HEK293T (cell line): ENCODE results near the gene FBLN1.
"Not testable (repeated sequence)": the region's sequence is repeated elsewhere in the genome, so short reads cannot be mapped to it uniquely, and the experiment has no call there.

Experiments
- ARNT ChIP-seq: fragments of 450-650 bp; IDR thresholded peaks from 2 replicates; pipeline ENCODE4 v1.6.1; 2017; ENCODE audit warnings: mild to moderate bottlenecking
- BHLHE40 ChIP-seq: fragments of 450-650 bp; IDR thresholded peaks from 2 replicates; pipeline ENCODE4 v1.6.1; 2016; ENCODE audit warnings: mild to moderate bottlenecking, moderate library complexity, borderline replicate concordance
- CTBP1 ChIP-seq: fragments of 450-650 bp; IDR thresholded peaks from 2 replicates; pipeline ENCODE4 v1.6.1; 2016; ENCODE audit warnings: borderline replicate concordance
- FOXA1 ChIP-seq: fragments of 450-650 bp; IDR thresholded peaks from 2 replicates; pipeline ENCODE4 v1.6.1; 2016; ENCODE audit warnings: mild to moderate bottlenecking
- FOXK2 ChIP-seq: fragments of 450-650 bp; IDR thresholded peaks from 2 replicates; pipeline ENCODE4 v1.6.1; 2016; ENCODE audit warnings: mild to moderate bottlenecking
- FOXM1 ChIP-seq: fragments of 450-650 bp; IDR thresholded peaks from 2 replicates; pipeline ENCODE4 v1.6.1; 2017; ENCODE audit warnings: mild to moderate bottlenecking, borderline replicate concordance
- HDGF ChIP-seq: fragments of 450-650 bp; IDR thresholded peaks from 2 replicates; pipeline ENCODE4 v1.6.1; 2017; ENCODE audit warnings: antibody characterized with exemption, borderline replicate concordance
- LEF1 ChIP-seq: fragments of 450-650 bp; IDR thresholded peaks from 2 replicates; pipeline ENCODE4 v1.6.1; 2017; ENCODE audit warnings: mild to moderate bottlenecking, borderline replicate concordance
- NFRKB ChIP-seq: fragments of 450-650 bp; IDR thresholded peaks from 2 replicates; pipeline ENCODE4 v1.6.1; 2016; ENCODE audit warnings: mild to moderate bottlenecking, moderate library complexity
- SP1 ChIP-seq: fragments of 450-650 bp; IDR thresholded peaks from 2 replicates; pipeline ENCODE4 v1.6.1; 2017
- SUZ12 ChIP-seq: fragments of 450-650 bp; IDR thresholded peaks from 2 replicates; pipeline ENCODE4 v1.6.1; 2016; ENCODE audit warnings: mild to moderate bottlenecking
- TARDBP ChIP-seq: fragments of 450-650 bp; IDR thresholded peaks from 2 replicates; pipeline ENCODE4 v1.6.1; 2016
- ZNF384 ChIP-seq: fragments of 450-650 bp; IDR thresholded peaks from 2 replicates; pipeline ENCODE4 v1.6.1; 2016
- TF ChIP-seq, protein P1 (sequence below): fragments of 450-650 bp; IDR thresholded peaks from 2 replicates; pipeline ENCODE4 v1.6.1; 2016

DNA sequence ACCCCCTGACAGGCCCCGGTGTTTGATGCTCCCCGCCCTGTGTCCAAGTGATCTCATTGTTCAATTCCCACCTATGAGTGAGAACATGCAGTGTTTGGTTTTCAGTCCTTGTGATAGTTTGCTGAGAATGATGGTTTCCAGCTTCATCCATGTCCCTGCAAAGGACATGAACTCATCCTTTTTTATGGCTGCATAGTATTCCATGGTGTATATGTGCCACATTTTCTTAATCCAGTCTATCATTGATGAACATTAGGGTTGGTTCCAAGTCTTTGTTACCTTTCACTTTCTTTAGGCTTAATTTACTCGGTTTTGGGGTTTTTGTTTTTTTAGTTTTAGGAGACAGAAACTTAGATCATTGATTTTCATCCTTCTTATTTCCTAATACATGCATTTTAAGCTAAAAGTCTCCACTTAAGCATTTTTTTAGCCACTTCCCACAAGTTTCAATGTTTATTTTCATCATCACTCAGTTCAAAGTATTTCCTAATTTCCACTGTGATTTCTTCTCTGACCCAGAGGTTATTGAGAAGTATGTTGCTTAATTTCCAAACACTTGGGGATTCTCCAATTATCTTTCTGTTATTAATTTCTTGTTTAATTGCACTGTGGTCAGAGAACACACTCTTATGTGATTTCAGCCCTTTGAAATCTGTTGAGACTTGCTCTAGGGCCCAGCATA lies 120.9 kb downstream of the FBLN1 start:
- not testable (repeated sequence) for TF ChIP-seq SP1, FOXM1, HDGF, TARDBP, FOXA1, BHLHE40, FOXK2, NFRKB, ARNT, LEF1, SUZ12, ZNF384, CTBP1
- TF ChIP-seq, protein P1, sequence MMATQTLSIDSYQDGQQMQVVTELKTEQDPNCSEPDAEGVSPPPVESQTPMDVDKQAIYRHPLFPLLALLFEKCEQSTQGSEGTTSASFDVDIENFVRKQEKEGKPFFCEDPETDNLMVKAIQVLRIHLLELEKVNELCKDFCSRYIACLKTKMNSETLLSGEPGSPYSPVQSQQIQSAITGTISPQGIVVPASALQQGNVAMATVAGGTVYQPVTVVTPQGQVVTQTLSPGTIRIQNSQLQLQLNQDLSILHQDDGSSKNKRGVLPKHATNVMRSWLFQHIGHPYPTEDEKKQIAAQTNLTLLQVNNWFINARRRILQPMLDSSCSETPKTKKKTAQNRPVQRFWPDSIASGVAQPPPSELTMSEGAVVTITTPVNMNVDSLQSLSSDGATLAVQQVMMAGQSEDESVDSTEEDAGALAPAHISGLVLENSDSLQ, result not testable (repeated sequence)
